K562 (cell line): ENCODE measurements around the gene KCNJ14. TPM values are rescaled to one million over a fixed set of nuclear protein-coding genes. Genes with fewer than 3 reads are reported as not detected.
A peak's percentile ranks its signal among the peaks of the same experiment; 100 is the strongest.

Experiments used
- ATAC-seq: fragments of 200-7000 bp; cut with Tn5 transposase; 3 replicates; pipeline ENCODE4 v1.9.1; 2020; ENCODE audit warnings: moderate library complexity
- BruUV-seq: library from RNA; stranded (reverse); fragments of 400-500 nt; replicated peaks from 2 replicates; lab custom pipeline; 2021; lab: Mats Ljungman, UMichigan
- CTCF ChIA-PET: fragments of 300-600 bp; formaldehyde crosslinking; extraction: SDS; loops from one replicate; lab custom pipeline; 2021; ENCODE audit warnings: low intra/inter-chr PET ratio; lab: Yijun Ruan, JAX
- POLR2A ChIA-PET: fragments of 300-600, 350-650 bp; sonication (Branson Sonifier 250); formaldehyde crosslinking; extraction: SDS; loops from one replicate; lab custom pipeline; 2021; ENCODE audit warnings: antibody characterized with exemption, inconsistent platforms; lab: Yijun Ruan, JAX
- DNase-seq, 4 experiments: peaks; one replicate each; pipeline versions ENCODE4 v3.0.0 to v3.0.0-alpha.2; 2011 to 2018; ENCODE audit warnings: low spot score in 3 of 4, mixed read lengths in 3 of 4; ENCODE audit errors: extremely low read depth in 1 of 4
- FAIRE-seq: peaks from 2 replicates; lab custom pipeline; 2011; peaks lifted over from hg19 to GRCh38; lab: Jason Lieb, UNC
- H2AFZ ChIP-seq: 2 replicates; pipeline ENCODE4 v1.6.0; 2011; ENCODE audit warnings: low read depth, low read length, control low read depth, inconsistent platforms
- H3K27ac ChIP-seq: fragments of 200-600 bp; 3 replicates; pipeline ENCODE4 v1.8.0; 2011; ENCODE audit warnings: low read depth, mild to moderate bottlenecking, control low read depth, inconsistent platforms, low read length, moderate library complexity, mixed read lengths; ENCODE audit errors: extremely low read depth
- H3K27me3 ChIP-seq, 2 experiments: fragments of 300-600 bp in 1 of 2; 2 replicates in 1 of 2; 3 replicates in 1 of 2; pipeline versions ENCODE4 v1.6.0 to v1.8.0; 2011; ENCODE audit warnings: inconsistent platforms in 2 of 2, low read length in 2 of 2, mild to moderate bottlenecking in 1 of 2, mixed read lengths in 1 of 2, moderate library complexity in 1 of 2; ENCODE audit not compliant: control insufficient read depth in 2 of 2, insufficient read depth in 2 of 2
- H3K36me3 ChIP-seq: fragments of 300-600 bp; 3 replicates; pipeline ENCODE4 v1.8.0; 2011; ENCODE audit warnings: mild to moderate bottlenecking, low read length, inconsistent platforms; ENCODE audit not compliant: control insufficient read depth, insufficient read depth
- H3K4me1 ChIP-seq, 2 experiments: fragments of 200-600 bp in 1 of 2; replicated peaks in 1 of 2; 2 replicates in 1 of 2; 3 replicates in 1 of 2; pipeline versions ENCODE4 v1.5.1 to v1.8.0; 2011; ENCODE audit warnings: inconsistent platforms in 2 of 2, low read length in 2 of 2, mild to moderate bottlenecking in 1 of 2, mixed read lengths in 1 of 2, moderate library complexity in 1 of 2; ENCODE audit not compliant: control insufficient read depth in 2 of 2, insufficient read depth in 2 of 2
- H3K4me2 ChIP-seq: 2 replicates; pipeline ENCODE4 v1.6.1; 2011; ENCODE audit warnings: low read length, control low read depth, inconsistent platforms, mixed read lengths; ENCODE audit not compliant: insufficient read depth
- H3K4me3 ChIP-seq: fragments of 200-600 bp; sonication (generic), shearing (Covaris generic); 2 replicates; pipeline ENCODE4 v1.5.1; 2016; ENCODE audit warnings: control low read depth, inconsistent platforms
- H3K79me2 ChIP-seq: fragments of 200-600 bp; 3 replicates; pipeline ENCODE4 v1.8.0; 2011; ENCODE audit warnings: low read length, inconsistent platforms; ENCODE audit not compliant: control insufficient read depth, insufficient read depth
- H3K9ac ChIP-seq, 2 experiments: 2 replicates each; pipeline versions ENCODE4 v1.6.0 to v1.6.1; 2011; ENCODE audit warnings: low read depth in 2 of 2, low read length in 2 of 2, control low read depth in 1 of 2, inconsistent platforms in 1 of 2, mild to moderate bottlenecking in 1 of 2, mixed read lengths in 1 of 2; ENCODE audit not compliant: insufficient read depth in 1 of 2
- H3K9me1 ChIP-seq: one replicate; pipeline ENCODE4 v1.6.0; 2011; ENCODE audit warnings: inconsistent platforms, mild to moderate bottlenecking, low read length, moderate library complexity; ENCODE audit not compliant: control insufficient read depth, insufficient read depth
- H3K9me3 ChIP-seq: replicated peaks from 2 replicates; pipeline ENCODE4 v1.5.1; 2011; ENCODE audit warnings: low read depth, low read length, inconsistent platforms; ENCODE audit not compliant: control insufficient read depth, insufficient read depth
- H4K20me1 ChIP-seq: replicated peaks from 2 replicates; pipeline ENCODE4 v1.6.1; 2011; ENCODE audit warnings: low read length, inconsistent platforms, mixed read lengths; ENCODE audit not compliant: control insufficient read depth, insufficient read depth
- EHMT2 ChIP-seq: fragments of 450-650 bp; IDR thresholded peaks from 2 replicates; pipeline ENCODE4 v1.6.1; 2018; ENCODE audit warnings: antibody characterized with exemption
- HNRNPUL1 ChIP-seq: fragments of 200-400 bp; formaldehyde crosslinking; IDR thresholded peaks from 2 replicates; pipeline ENCODE4 v1.6.1; 2017; ENCODE audit warnings: low read length
- POLR2G ChIP-seq: fragments of 200-400 bp; formaldehyde crosslinking; IDR thresholded peaks from 2 replicates; pipeline ENCODE4 v1.6.1; 2017; ENCODE audit warnings: low read depth, mild to moderate bottlenecking, antibody characterized with exemption, low read length, moderate library complexity
- RBFOX2 ChIP-seq: fragments of 200-400 bp; formaldehyde crosslinking; IDR thresholded peaks from 2 replicates; pipeline ENCODE4 v1.6.1; 2017; ENCODE audit warnings: low read depth, mild to moderate bottlenecking, low read length, moderate library complexity
- ZBTB5 ChIP-seq: fragments of 450-650 bp; IDR thresholded peaks from 2 replicates; pipeline ENCODE4 v1.6.1; 2017; ENCODE audit warnings: antibody characterized with exemption
- ZNF778 ChIP-seq: fragments of 450-650 bp; formaldehyde crosslinking; IDR thresholded peaks from 2 replicates; pipeline ENCODE4 v1.4.0; 2020; ENCODE audit warnings: mild to moderate bottlenecking, moderate library complexity
- WGBS: fragments of 100-300 bp; shearing (Covaris generic); methylation state at CpG from one replicate; pipeline ENCODE4 v1.1.6; 2016; ENCODE audit warnings: low coverage, mixed read lengths; ENCODE audit not compliant: insufficient coverage; ENCODE audit errors: missing lambda C conversion rate; 5-methylcytosine and 5-hydroxymethylcytosine counted together
- in situ Hi-C: fragments of 300-500 bp; cut with MboI; formaldehyde crosslinking; loops from 4 replicates; pipeline ENCODE4 v1.15.0; 2018; ENCODE audit warnings: inconsistent platforms, mixed read lengths
- intact Hi-C: fragments of 100-400 bp; cut with micrococcal nuclease; formaldehyde crosslinking; loops from 2 replicates; pipeline ENCODE4 v1.14.2; 2022
- polyA plus RNA-seq, 8 experiments: library from polyadenylated mRNA; depleted of rRNA in 4 of 8; stranded (reverse) in 5 of 8; unstranded in 3 of 8; fragments of >200 nt; fragmentation: Nextera tagmentation in 2 of 8; fragmentation: Illumina TruSeq in 1 of 8; extraction: Ambion mirVana in 2 of 8; extraction: Trizol in 1 of 8; gene quantifications; 2 replicates each; pipeline versions ENCODE4 v1.2.1 to v1.2.3, GENCODE V29; 2011 to 2014; ENCODE audit warnings: inconsistent platforms in 1 of 8, missing spikeins in 1 of 8
- total RNA-seq, 7 experiments: library from RNA; depleted of rRNA in 6 of 7; stranded (reverse); fragments of >200 nt in 6 of 7; fragmentation: Illumina TruSeq in 2 of 7; extraction: Trizol in 2 of 7; gene quantifications; 2 replicates each; pipeline versions ENCODE4 v1.2.1 to v1.2.3, GENCODE V29; 2011 to 2021; ENCODE audit warnings: low replicate concordance in 1 of 7
- TF ChIP-seq, protein P1 (sequence below), 2 experiments: fragments of 450-650 bp; formaldehyde crosslinking in 1 of 2; IDR thresholded peaks; 2 replicates each; pipeline versions ENCODE4 v1.4.0 to v1.6.1; 2014 to 2020; ENCODE audit warnings: mild to moderate bottlenecking in 2 of 2, borderline replicate concordance in 1 of 2, low read depth in 1 of 2

The KCNJ14 gene
- total and polyA plus RNA-seq, 9 of the 15 experiments (the other 6 are each of a cell fraction or from before 2014, with no cell fraction given), result 0.15 to 1.6 (median 0.49) TPM

DNA sequence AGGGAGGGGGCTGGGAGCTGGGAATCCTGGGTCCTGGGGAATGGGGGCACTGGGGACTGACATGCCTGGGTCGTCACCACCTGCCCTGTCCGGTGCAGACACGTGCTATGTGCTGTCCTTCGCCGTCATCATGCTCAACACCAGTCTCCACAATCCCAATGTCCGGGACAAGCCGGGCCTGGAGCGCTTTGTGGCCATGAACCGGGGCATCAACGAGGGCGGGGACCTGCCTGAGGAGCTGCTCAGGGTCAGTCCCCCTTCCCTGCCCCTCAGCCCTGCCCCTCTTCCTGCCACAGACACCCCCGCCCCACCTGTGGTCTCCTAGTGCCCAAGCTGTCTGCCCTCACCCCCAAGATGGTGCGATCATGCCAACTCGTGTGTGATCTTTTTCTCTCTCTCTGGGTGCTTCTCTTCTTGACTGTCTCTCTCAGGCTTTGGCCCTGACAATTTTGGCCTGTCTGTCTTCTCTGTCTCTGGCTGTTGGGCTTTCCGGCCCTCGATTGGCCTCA is 18.8 kb downstream of the KCNJ14 start:
- no peak for FAIRE-seq
- H3K27ac ChIP-seq, result no peak overlapping the region
- CTCF ChIA-PET, result no interaction called here

More for the DNA sequence above, 18.8 kb downstream of the KCNJ14 start:
- TF ChIP-seq POLR2G (peak; percentile 49; the same call in 1 of the 2 replicates), EHMT2 (no peak), HNRNPUL1 (no peak), RBFOX2 (peak; percentile 15; the same call in 1 of the 2 replicates), ZNF778 (CRISPR knock-in tag) (no peak), ZBTB5 (no peak)
- TF ChIP-seq, protein P1, sequence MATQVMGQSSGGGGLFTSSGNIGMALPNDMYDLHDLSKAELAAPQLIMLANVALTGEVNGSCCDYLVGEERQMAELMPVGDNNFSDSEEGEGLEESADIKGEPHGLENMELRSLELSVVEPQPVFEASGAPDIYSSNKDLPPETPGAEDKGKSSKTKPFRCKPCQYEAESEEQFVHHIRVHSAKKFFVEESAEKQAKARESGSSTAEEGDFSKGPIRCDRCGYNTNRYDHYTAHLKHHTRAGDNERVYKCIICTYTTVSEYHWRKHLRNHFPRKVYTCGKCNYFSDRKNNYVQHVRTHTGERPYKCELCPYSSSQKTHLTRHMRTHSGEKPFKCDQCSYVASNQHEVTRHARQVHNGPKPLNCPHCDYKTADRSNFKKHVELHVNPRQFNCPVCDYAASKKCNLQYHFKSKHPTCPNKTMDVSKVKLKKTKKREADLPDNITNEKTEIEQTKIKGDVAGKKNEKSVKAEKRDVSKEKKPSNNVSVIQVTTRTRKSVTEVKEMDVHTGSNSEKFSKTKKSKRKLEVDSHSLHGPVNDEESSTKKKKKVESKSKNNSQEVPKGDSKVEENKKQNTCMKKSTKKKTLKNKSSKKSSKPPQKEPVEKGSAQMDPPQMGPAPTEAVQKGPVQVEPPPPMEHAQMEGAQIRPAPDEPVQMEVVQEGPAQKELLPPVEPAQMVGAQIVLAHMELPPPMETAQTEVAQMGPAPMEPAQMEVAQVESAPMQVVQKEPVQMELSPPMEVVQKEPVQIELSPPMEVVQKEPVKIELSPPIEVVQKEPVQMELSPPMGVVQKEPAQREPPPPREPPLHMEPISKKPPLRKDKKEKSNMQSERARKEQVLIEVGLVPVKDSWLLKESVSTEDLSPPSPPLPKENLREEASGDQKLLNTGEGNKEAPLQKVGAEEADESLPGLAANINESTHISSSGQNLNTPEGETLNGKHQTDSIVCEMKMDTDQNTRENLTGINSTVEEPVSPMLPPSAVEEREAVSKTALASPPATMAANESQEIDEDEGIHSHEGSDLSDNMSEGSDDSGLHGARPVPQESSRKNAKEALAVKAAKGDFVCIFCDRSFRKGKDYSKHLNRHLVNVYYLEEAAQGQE (IDR thresholded peaks at IDR 0.05; ENCODE audit: borderline replicate concordance), result no peak
- TF ChIP-seq, protein P1 (CRISPR knock-in tag; IDR thresholded peaks at IDR 0.05; ENCODE audit: low read depth), result no peak
- TF ChIP-seq, all 486 proteins: peak for 2
- Histone ChIP-seq H3K4me1 (peaks cover 3 to 19% of the 10 kb centered on the region in 2 experiments; a peak in 4 of 5 replicates), H3K9me3 (no peaks in the 10 kb centered on the region), H4K20me1 (peaks cover 16% of the 10 kb centered on the region), H3K9ac (peak overlapping the region in 1 of 2 experiments; percentile 52; a peak in 1 of 4 replicates), H3K79me2 (peaks cover 16% of the 10 kb centered on the region), H3K27me3 (no peaks in the 10 kb centered on the region), H3K4me2 (no peak overlapping the region), H2AFZ (no peak overlapping the region), H3K36me3 (peaks cover 82% of the 10 kb centered on the region), H3K9me1 (peaks cover 3% of the 10 kb centered on the region), H3K4me3 (no peak overlapping the region)
- no peak for DNase-seq
- POLR2A ChIA-PET, result no interaction called here
- in situ Hi-C loops (no loop called here), intact Hi-C loops (no loop called here)
- WGBS, result 94% methylated on average over 13 of the region's 16 CpGs
- no TSS peak for BruUV-seq
- no peak for ATAC-seq
